Measurements from ENCODE around the gene HEXIM2. TPM values are rescaled to one million over a fixed set of nuclear protein-coding genes. Genes with fewer than 3 reads are reported as not detected.

Gene HEXIM2
- total and polyA plus RNA-seq, 2 of the 13 experiments (the other 11 are each of a cell fraction or from before 2014, with no cell fraction given), result 27.1 to 32.4 TPM

- no peak for TF ChIP-seq RORA (CRISPR knock-in tag; IDR thresholded peaks at IDR 0.05)
- no peak for TF ChIP-seq RBAK (CRISPR knock-in tag; IDR thresholded peaks at IDR 0.05)
- TF ChIP-seq KDM4B (CRISPR knock-in tag; IDR thresholded peaks at IDR 0.05), result no peak
- no peak for TF ChIP-seq ZNF280B (CRISPR knock-in tag; IDR thresholded peaks at IDR 0.05; ENCODE audit: borderline replicate concordance)
- peak; percentile 72 for TF ChIP-seq HOMEZ (CRISPR knock-in tag; IDR thresholded peaks at IDR 0.05; ENCODE audit: low read depth)
- no peak; the same call in 1 of the 2 replicates for TF ChIP-seq SP4 (CRISPR knock-in tag; IDR thresholded peaks at IDR 0.05)
- no peak for TF ChIP-seq ZNF564 (CRISPR knock-in tag; IDR thresholded peaks at IDR 0.05)
- TF ChIP-seq CTCF (CRISPR knock-in tag; IDR thresholded peaks at IDR 0.05), result 0 out of 2 replicates have a peak, but pooled peaks have one; percentile 5
- TF ChIP-seq ZNF510 (CRISPR knock-in tag; IDR thresholded peaks at IDR 0.05; ENCODE audit: low read depth), result no peak
- TF ChIP-seq KDM5B (CRISPR knock-in tag; IDR thresholded peaks at IDR 0.05; ENCODE audit: borderline replicate concordance), result peak; percentile 77
- no peak for TF ChIP-seq ZBTB37 (CRISPR knock-in tag; IDR thresholded peaks at IDR 0.05)
- no peak for TF ChIP-seq STAT5B (CRISPR knock-in tag; IDR thresholded peaks at IDR 0.05)
- no peak for TF ChIP-seq PCBP2 (optimal IDR thresholded peaks at IDR 0.05; ENCODE audit: low read depth, low read length, poor library complexity, severe bottlenecking)
- no peak for TF ChIP-seq CREB3 (CRISPR knock-in tag; IDR thresholded peaks at IDR 0.05)
- no peak for TF ChIP-seq AFF4 (CRISPR knock-in tag; IDR thresholded peaks at IDR 0.05)
- no peak for TF ChIP-seq FOXP1 (IDR thresholded peaks at IDR 0.05)
- no peak for TF ChIP-seq FOXP1 (CRISPR knock-in tag; IDR thresholded peaks at IDR 0.05)
- no peak for TF ChIP-seq SYNCRIP (IDR thresholded peaks at IDR 0.05; ENCODE audit: insufficient read depth, low read depth, low read length)
These were observed 37.5 kb upstream of the HEXIM2 start (continued) for GRCh38 chr17:45123930-45124796.
